T1000 (cell line): ENCODE results near the gene CT47C1.

Experiments
- DNase-seq: peaks from one replicate; lab custom pipeline; 2025; ENCODE audit warnings: mixed read lengths; lab: John Stamatoyannopoulos, UW

CT47C1 gene

DNA sequence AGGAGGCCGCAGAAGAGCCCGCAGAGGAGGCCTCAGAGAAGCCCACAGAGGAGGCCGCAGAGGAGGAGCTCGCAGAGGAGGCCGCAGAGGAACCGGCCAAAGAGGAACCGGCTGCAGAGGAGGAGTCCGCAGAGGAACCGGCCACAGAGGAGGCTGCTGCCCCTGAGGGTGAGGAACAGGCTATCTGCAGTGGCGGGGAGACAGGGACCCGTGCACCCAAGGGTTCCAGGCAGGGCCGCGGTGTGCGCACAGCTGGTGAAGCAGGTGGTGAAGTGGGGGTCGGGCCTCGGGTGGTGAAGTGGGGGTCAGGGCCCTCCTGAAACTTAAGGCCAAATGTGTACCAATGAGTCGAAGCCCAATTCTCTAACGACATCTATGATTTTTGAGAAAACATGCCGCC, 1.1 kb downstream of the CT47C1 start:
- no peak for DNase-seq

DNA sequence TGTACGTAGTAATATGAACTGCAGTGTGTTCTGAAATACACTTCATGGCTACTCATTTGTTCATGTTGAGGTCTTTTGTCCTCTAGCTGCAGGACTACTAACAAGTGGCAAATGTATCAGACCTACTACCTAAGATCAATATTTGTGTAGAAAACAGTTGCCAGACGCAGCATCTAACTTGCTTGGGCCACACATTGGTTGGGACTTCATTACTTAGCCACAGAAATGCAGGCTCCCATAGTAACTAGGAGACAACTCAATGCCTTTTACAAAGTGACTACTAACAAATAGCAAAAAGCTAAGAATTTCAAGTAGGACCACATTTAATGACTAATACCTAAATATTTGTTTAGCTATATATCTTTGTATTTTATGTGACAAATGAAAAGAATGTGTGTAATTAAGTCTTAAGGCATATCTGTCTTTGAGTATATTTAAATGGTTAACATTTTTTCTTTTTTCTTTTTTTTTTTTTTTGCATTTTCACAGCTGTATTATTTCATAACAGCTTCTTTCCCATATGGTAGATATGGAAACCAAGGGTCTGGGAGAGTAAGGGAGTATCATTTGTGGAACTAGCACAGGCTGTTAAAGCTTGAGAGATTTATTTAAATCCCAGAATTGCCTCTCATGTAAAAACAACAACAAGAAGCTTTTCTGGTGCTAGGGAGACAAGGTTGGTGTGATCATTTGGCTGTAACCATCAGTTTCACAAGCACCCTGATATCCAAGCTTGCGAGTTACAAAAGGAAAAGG, 2.7 kb downstream of the CT47C1 start:
- no peak for DNase-seq

DNA sequence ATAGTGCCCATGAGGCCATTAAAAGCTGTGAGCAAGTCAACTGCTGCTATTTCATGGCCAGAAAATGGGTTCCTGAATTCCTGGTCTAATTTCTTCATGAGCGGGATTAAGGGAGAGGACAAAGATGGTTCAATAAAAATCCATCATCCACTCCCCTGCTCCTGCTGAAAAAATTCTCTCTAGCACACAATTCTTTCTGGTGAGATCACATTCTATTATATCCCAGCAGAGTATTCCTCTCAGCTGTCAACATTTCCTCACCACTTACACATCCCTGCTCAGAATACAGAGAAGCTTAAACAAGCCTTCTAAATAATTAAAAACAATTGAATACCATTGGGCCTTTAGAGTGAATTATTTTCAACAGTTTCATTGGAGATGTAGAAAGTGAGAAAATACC, 9.5 kb downstream of the CT47C1 start:
- DNase-seq, result no peak

DNA sequence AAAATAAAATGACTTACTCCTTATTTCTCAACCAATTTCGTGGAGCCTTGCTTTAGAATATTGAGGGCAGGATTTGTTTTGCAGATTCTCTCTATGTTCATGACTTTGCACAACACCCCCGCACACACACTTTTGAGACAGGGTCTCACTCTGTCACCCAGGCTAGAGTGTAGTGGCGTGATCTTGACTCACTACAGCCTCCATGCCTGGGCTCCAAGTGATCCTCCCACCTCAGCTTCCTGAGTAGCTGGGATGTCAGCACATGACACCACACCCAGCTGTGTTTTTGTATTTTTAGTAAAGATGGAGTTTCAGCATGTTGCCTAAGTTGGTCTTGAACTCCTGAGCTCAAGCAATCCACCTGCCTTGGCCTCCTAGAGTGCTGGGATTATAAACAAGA, 12.0 kb downstream of the CT47C1 start:
- DNase-seq, result no peak

DNA sequence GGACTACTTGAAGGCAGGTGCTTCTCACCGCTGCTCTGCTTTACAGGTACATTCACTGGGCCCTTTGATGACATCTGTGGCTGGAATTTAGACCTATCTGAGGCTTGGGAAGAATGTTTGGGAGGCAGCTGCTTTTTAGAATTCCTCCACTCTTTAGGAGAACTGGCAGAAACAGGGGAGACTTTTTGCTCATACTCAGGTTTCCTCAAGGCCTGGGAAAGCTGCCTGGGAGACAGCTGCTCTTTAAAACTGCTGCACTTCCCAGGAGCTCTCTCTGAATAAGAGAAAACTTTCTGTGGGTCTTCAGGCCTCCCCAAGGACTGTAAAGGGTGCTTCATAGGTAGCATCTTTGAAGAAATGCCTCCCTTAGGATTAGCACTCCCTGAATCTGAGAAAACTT, 14.3 kb downstream of the CT47C1 start:
- DNase-seq, result no peak

DNA sequence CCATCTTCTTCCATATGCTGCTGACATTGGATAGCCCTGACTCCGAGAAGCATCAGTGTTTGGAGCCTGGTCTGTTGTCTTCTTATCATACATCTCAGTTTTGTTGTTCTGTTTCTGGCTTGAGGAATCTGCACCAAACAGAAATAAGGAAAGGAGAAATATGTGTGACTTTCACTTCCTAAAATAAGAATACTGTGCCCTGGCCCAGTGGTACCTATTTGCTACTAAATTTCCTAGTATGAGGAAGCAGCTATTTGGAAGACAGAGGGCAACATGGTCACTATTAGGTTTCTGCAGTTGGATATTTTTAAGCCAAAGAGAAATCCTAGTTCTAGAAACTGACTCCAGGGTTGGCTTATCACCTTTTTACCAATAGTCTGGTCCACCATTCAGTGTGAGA, 16.8 kb downstream of the CT47C1 start:
- no peak for DNase-seq

DNA sequence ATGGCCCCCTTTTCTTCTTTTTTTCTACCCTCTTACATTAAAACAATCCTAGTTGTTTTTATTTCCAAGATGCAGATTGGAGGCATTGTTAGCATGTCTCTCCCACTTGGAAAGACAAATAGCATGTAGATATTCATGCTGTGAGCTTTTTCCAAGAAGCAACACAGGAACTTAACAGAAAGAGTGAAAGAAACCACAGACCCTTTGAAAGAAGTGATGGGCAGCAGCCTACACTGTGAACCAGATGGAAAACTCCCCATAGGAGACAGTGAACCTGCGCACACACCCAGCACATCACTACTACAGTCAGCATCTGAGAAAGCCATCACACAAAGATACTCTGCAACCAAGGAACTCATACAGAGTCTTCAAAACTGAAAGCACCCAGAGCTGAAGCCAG, 17.8 kb downstream of the CT47C1 start:
- DNase-seq, result no peak

DNA sequence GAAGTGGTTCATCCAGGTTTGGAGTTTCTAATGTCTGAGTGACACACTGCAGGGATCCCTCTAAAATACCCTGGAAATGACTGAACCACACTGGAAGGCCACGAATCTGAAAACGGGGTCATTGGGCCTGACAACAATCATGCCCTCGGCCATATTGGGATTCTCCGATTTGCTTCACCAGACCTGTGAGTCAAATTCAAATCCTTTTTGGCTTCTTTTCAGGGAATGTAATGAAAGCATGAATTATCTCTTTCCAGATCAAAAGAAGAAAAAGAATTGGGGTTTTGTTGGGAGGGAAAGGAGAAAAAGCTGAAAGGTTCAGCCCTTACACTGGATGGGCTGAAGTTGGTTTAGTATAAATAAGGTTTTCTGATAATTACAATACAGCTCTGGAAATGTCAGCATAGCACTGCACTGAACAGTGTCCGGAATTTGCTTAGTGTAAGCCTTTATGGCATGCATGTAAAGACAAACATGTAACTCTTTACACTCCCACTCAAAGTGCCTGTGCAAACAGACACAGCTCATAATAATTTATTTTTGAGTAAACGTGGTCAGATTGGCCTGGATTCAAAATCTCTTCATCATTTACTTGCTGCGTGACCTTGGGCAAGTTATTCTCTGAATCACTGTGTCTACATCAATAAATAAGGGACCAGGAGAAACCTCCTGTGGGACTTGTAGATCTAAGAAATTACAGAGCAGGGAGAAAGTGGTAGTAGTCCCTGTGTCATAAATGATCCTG, 21.4 kb downstream of the CT47C1 start:
- DNase-seq, result no peak

DNA sequence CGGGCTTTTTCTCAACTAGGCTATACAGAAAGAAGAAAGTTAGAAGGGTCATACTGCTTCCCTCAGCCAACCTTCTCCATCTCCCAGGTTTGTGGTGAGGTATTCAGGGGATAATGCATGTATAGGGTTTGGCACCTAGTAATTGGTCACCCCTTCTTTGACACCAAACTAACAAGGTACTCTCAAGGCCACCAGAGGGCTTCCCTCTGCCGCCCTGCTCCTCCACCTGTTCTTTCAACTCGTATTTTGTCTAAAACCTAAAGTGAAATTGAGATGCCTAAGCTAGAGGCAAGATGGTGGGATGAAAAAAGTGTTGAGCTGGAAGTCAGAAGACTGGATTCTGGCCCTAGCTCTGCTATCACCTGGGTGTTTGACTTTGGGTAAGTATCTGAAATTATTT, 22.0 kb downstream of the CT47C1 start:
- no peak for DNase-seq

DNA sequence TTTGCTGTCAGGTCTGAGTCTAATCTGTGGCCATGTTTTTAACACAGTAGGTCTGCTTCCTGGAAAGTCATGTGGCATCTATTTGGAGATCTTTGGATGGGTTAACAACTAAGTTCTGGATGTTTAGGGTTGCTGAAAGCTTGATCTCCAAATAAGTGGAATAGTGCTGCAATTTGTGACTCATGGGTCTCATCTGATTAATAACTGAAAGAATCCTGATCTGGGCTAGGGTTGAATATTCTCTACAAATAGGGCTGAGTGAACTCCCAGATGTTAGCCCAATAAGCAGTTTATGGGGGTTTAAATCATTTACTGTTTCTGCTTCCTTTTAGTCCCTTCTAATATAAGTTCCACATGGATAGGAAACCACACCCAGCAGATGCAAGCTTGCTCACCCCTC, 23.1 kb downstream of the CT47C1 start:
- DNase-seq, result no peak

DNA sequence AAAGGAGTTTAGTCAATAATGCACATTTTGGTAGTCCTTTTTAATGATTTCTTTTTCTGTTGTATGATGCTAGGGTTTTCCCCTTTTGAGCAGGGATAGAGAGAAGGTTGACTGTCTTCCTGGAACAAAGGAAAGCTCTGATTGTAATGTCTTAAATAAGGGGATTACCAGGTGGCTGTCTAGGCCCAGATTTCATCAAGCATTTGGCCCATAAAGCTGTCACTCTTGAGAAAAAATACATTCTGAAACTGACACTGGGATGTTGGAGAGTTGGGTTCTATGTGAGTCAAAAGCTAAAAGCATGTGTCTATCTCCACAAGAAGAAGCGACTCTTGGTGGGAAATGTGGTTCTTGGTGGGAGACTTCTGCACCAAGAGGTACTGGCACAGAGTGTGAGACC, 28.4 kb downstream of the CT47C1 start:
- no peak for DNase-seq

DNA sequence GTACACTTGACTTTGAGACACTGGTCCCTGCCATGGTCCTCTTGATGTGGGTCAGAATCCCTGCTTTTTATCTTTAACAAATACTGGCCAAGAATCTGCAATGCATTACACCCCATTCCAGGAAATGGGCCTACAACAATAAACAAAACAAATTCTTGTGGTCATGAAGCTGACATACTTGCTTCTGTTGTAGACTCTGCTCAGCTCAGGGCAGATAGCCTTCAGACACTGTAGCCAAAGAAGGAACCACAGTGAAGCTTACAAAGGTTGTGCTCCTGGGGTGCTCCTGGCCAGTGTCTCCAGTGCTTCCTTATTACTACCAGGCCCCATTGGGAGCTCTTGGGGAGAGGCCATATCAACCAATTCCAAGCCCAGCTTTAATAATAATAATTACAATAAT, 33.0 kb downstream of the CT47C1 start:
- no peak for DNase-seq

DNA sequence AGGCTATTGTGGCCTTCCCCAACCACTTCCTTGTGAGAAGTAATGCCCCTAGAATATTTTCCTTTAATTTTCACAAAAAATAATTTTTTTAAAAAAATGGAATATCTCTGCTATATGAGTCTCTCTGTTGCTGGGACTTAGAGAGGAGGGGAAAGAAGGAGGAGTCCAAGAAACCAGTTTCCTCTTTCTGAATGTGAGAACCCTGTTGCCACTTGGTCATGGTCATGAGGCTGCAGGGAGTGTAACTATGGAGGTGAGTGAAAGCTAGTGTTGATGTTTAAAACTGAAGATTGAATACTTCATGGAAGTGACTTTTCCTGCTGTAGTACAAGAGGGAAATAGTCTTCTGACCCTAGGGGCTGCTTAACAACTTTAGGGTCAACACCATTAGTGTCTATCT, 34.4 kb downstream of the CT47C1 start:
- DNase-seq, result no peak

DNA sequence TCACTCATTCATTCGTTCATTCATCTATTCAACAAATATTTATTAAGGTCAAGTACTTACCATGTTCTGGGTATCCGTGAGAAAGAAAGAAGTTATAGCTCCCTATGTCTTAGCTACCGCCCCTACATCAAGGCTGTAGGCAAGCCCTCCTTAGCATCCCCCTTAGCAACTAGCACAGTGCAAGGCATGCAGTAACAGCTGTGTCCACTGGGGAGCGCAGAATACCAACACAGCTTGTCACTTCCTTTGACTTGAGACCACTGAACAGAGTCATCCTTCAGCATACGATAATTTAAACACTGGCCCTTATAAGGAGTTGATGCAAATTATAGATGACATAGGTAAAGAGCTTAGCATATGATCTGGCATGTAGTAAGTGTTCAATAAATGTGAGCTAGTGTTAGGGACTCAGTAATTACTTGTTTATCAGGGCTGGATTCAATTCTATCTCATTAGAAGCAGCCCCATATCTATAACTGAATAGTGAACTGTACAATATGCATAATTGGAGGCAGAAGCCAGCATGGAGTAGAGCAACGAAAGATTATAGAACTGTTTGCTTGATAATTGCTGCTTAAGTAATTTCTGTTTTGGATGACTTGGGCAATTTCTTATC, 46.1 kb downstream of the CT47C1 start:
- DNase-seq, result no peak

DNA sequence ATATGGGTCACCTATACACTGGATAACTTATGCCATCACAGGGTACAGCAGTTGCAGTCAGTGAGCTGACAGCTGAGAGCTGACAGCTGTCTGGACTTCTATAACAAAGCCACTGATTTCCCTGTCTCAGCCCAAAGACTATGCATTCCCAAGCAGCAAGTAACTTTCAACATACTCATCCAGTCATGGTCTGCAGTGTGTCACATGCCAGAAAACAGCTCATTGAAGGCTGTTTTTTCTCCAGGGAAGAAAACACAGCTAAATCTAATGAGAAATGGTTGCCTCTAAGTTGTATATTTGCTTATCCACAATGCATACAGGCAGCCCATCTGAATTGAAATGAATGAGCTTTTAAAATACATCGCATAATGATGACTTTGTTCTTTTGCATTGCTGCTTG, 48.5 kb downstream of the CT47C1 start:
- no peak for DNase-seq
